GM12878 (cell line): ENCODE measurements around the gene CLCNKA. TPM values are rescaled to one million over a fixed set of nuclear protein-coding genes. Genes with fewer than 3 reads are reported as not detected.

ENCODE experiments used
- ATAC-seq: fragments of 200-7000 bp; cut with Tn5 transposase; 3 replicates; pipeline ENCODE4 v1.9.1; 2020; ENCODE audit warnings: mild to moderate bottlenecking, moderate library complexity
- BruUV-seq: library from RNA; stranded (reverse); fragments of 400-500 nt; replicated peaks from 2 replicates; lab custom pipeline; 2021; lab: Mats Ljungman, UMichigan
- CTCF ChIA-PET: fragments of 300-600 bp; sonication (Branson Sonifier 250); formaldehyde crosslinking; extraction: SDS; loops from one replicate; lab custom pipeline; 2021; ENCODE audit warnings: inconsistent platforms; lab: Yijun Ruan, JAX
- POLR2A ChIA-PET: fragments of 350-600 bp; formaldehyde crosslinking; extraction: SDS; loops from one replicate; lab custom pipeline; 2021; ENCODE audit warnings: inconsistent platforms; lab: Charles Lee
- RAD21 ChIA-PET: fragments of 300-600 bp; sonication (Branson Sonifier 250); formaldehyde crosslinking; loops from one replicate; lab custom pipeline; 2023; ENCODE audit warnings: antibody characterized with exemption; ENCODE audit not compliant: unreplicated experiment; lab: Charles Lee
- SMC1A ChIA-PET: fragments of 300-600 bp; sonication (Branson Sonifier 250); formaldehyde crosslinking; loops from one replicate; lab custom pipeline; 2023; ENCODE audit not compliant: unreplicated experiment, uncharacterized antibody; lab: Charles Lee
- DNase-seq: peaks from one replicate; pipeline ENCODE4 v3.0.0-alpha.2; 2011; ENCODE audit warnings: low read depth, low spot score
- FAIRE-seq: peaks from 3 replicates; lab custom pipeline; 2011; peaks lifted over from hg19 to GRCh38; lab: Jason Lieb, UNC
- H2AFZ ChIP-seq: 2 replicates; pipeline ENCODE4 v1.6.0; 2011; ENCODE audit warnings: low read depth, low read length, control low read depth; ENCODE audit not compliant: control insufficient read depth
- H3K27ac ChIP-seq: 2 replicates; pipeline ENCODE4 v1.5.1; 2011; ENCODE audit warnings: control low read depth; ENCODE audit not compliant: control insufficient read depth, insufficient read depth
- H3K27me3 ChIP-seq, 2 experiments: replicated peaks in 1 of 2; 2 replicates each; pipeline versions ENCODE4 v1.6.0 to v1.6.1; 2011; ENCODE audit warnings: low read length in 1 of 2; ENCODE audit not compliant: control insufficient read depth in 2 of 2, insufficient read depth in 2 of 2
- H3K36me3 ChIP-seq, 2 experiments: 2 replicates each; pipeline ENCODE4 v1.5.1; 2011; ENCODE audit warnings: low read length in 1 of 2; ENCODE audit not compliant: control insufficient read depth in 2 of 2, insufficient read depth in 2 of 2
- H3K4me1 ChIP-seq: 2 replicates; pipeline ENCODE4 v1.6.1; 2011; ENCODE audit warnings: mild to moderate bottlenecking, low read length, moderate library complexity, mixed read lengths; ENCODE audit not compliant: control insufficient read depth, insufficient read depth
- H3K4me2 ChIP-seq: 2 replicates; pipeline ENCODE4 v1.6.0; 2011; ENCODE audit warnings: control low read depth; ENCODE audit not compliant: control insufficient read depth, insufficient read depth
- H3K4me3 ChIP-seq: fragments of 200-600 bp; sonication (generic); 2 replicates; pipeline ENCODE4 v1.5.1; 2016
- H3K79me2 ChIP-seq: 2 replicates; pipeline ENCODE4 v1.6.0; 2011; ENCODE audit warnings: low read length; ENCODE audit not compliant: control insufficient read depth, insufficient read depth
- H3K9ac ChIP-seq: 2 replicates; pipeline ENCODE4 v1.8.0; 2011; ENCODE audit warnings: low read length, control low read depth, mixed read lengths; ENCODE audit not compliant: control insufficient read depth, insufficient read depth
- H3K9me3 ChIP-seq: replicated peaks from 3 replicates; pipeline ENCODE4 v1.5.1; 2011; ENCODE audit warnings: mild to moderate bottlenecking, low read length; ENCODE audit not compliant: control insufficient read depth, insufficient read depth
- H4K20me1 ChIP-seq: 2 replicates; pipeline ENCODE4 v1.6.0; 2011; ENCODE audit not compliant: control insufficient read depth, insufficient read depth
- EZH2 ChIP-seq: IDR thresholded peaks from 2 replicates; pipeline ENCODE4 v1.6.1; 2012; ENCODE audit warnings: low read depth, mild to moderate bottlenecking, control low read depth, inconsistent platforms, low read length, borderline replicate concordance; ENCODE audit not compliant: control insufficient read depth
- NR2F1 ChIP-seq: fragments of 450-650 bp; conservative IDR thresholded peaks from 2 replicates; pipeline ENCODE4 v1.6.1; 2017; ENCODE audit warnings: mild to moderate bottlenecking
- NRF1 ChIP-seq: conservative IDR thresholded peaks from 2 replicates; pipeline ENCODE4 v1.6.1; 2011; ENCODE audit warnings: mild to moderate bottlenecking, low read depth, low read length, improper control_type of control experiment
- PAX5 ChIP-seq: IDR thresholded peaks from 2 replicates; pipeline ENCODE4 v1.6.1; 2011; ENCODE audit warnings: low read depth, low read length, borderline replicate concordance
- POU2F2 ChIP-seq: IDR thresholded peaks from 3 replicates; pipeline ENCODE4 v1.6.1; 2011; ENCODE audit warnings: low read depth, mild to moderate bottlenecking, low read length, borderline replicate concordance
- RUNX3 ChIP-seq: IDR thresholded peaks from 2 replicates; pipeline ENCODE4 v1.6.1; 2012; ENCODE audit warnings: low read length, inconsistent platforms
- STAT3 ChIP-seq: IDR thresholded peaks from 2 replicates; pipeline ENCODE4 v1.6.1; 2011; ENCODE audit warnings: low read depth, low read length, improper control_type of control experiment
- YY1 ChIP-seq: IDR thresholded peaks from 2 replicates; pipeline ENCODE4 v1.6.1; 2011; ENCODE audit warnings: low read depth, mild to moderate bottlenecking, low read length
- WGBS: methylation state at CpG from one replicate; pipeline ENCODE4 v1.1.6; 2016; ENCODE audit warnings: low lambda C conversion rate; ENCODE audit not compliant: insufficient replicate concordance, insufficient coverage; ENCODE audit errors: missing lambda C conversion rate; 5-methylcytosine and 5-hydroxymethylcytosine counted together
- in situ Hi-C: fragments of 300-500 bp; cut with MboI; formaldehyde crosslinking; loops from 9 replicates; pipeline ENCODE4 v1.14.3; 2018; ENCODE audit warnings: mixed read lengths
- intact Hi-C: fragments of 100-400 bp; cut with micrococcal nuclease; formaldehyde crosslinking; loops from one replicate; pipeline ENCODE4 v1.14.2; 2022; ENCODE audit not compliant: unreplicated experiment
- polyA plus RNA-seq, 11 experiments: library from polyadenylated mRNA; depleted of rRNA in 4 of 11; unstranded in 6 of 11; stranded (reverse) in 5 of 11; fragments of >200 nt; fragmentation: Nextera tagmentation in 4 of 11; fragmentation: Illumina TruSeq in 1 of 11; extraction: Ambion mirVana in 4 of 11; extraction: Trizol in 1 of 11; gene quantifications; 1 replicate in 1 of 11; 2 replicates in 10 of 11; pipeline versions ENCODE4 v1.2.1 to v1.2.3, GENCODE V29; 2011 to 2016; ENCODE audit warnings: inconsistent platforms in 2 of 11, missing spikeins in 2 of 11, low read depth in 1 of 11
- total RNA-seq, 4 experiments: library from RNA; depleted of rRNA in 3 of 4; stranded (reverse); fragments of >200 nt in 3 of 4; fragmentation: Illumina TruSeq in 1 of 4; extraction: Trizol in 1 of 4; gene quantifications; 2 replicates each; pipeline versions ENCODE4 v1.2.1 to v1.2.3, GENCODE V29; 2013 to 2021
- TF ChIP-seq, protein P1 (sequence below), 3 experiments: IDR thresholded peaks in 2 of 3; conservative IDR thresholded peaks in 1 of 3; 2 replicates each; pipeline ENCODE4 v1.5.1; 2011; ENCODE audit warnings: low read depth in 3 of 3, low read length in 3 of 3, mild to moderate bottlenecking in 3 of 3, control low read depth in 2 of 3, moderate library complexity in 2 of 3, inconsistent platforms in 1 of 3, mixed read lengths in 1 of 3; ENCODE audit not compliant: control insufficient read depth in 2 of 3, insufficient read depth in 1 of 3; ENCODE audit errors: extremely low read depth in 1 of 3
- TF ChIP-seq, protein P2 (sequence below): fragments of 450-650 bp; IDR thresholded peaks from 2 replicates; pipeline ENCODE4 v1.6.1; 2018; ENCODE audit warnings: borderline replicate concordance, mild to moderate bottlenecking; ENCODE audit not compliant: partially characterized antibody

Gene CLCNKA
- total and polyA plus RNA-seq, 10 of the 15 experiments (the other 5 are each of a cell fraction or from before 2014, with no cell fraction given): 0.02 to 0.15 (median 0.08) TPM; not detected in 6

DNA sequence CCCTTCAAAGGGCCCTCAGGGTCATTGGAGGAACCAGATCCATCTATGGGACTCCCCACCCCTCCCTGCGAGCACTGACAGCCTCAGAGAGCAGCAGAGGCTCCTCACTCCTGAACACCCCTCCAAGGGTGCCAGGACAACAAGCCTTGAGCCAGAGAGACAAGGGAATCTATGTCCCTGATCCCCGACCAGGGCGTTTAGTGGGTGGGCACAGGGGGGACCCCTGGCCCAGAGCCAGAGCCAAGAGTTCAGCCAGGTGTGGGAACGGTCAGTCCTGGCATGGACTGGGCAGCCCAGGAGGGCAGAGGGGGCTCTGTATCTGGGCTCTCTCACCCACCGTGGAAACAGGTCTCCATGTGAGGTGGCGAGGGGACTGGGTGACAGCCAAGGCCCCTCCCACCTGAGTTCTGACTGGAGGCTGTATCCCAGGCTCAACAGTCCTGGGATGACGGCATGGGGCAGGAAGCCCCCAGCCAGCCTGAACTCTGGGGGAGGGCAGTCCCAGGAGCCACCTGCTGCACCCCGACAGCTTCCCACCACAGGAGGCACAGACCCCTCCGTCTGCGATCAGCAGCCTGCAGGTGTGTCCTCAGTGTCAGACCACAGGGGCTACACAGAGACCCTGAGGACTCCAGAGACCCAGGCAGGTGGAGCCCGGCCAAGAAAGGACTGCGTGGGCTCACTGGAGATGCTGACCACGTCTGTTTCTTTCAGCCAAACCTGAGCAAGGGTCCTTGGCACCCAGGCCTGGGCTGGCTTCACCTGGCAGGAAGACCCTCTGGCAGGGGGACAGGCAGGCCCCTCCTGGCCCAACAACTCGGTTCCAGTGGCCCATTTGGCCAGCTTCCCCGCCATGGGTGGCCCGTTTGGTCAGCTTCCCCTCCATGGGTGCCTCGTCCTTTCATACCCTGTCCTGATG, 29.0 kb upstream of the CLCNKA start:
- DNase-seq (no peak), ATAC-seq (no peak)
- intact Hi-C loops: loop anchor here (5.0 kb wide), 1 partner anchor 201 kb away; no protein-coding TSS in a partner anchor
- no peaks in the 10 kb centered on the region for H3K79me2 ChIP-seq
- no peak for TF ChIP-seq NRF1
- TF ChIP-seq, all 136 proteins: peak for 0
- Histone ChIP-seq H3K4me3 (no peak overlapping the region), H3K4me1 (no peaks in the 10 kb centered on the region), H2AFZ (no peak overlapping the region), H4K20me1 (no peaks in the 10 kb centered on the region; the same call in 1 of the 2 replicates), H3K27ac (no peak overlapping the region), H3K27me3 (no peaks in the 10 kb centered on the region), H3K9me3 (no peaks in the 10 kb centered on the region), H3K9ac (no peak overlapping the region), H3K36me3 (no peaks in the 10 kb centered on the region), H3K4me2 (no peak overlapping the region)
- 34% methylated on average over 17 of the region's 17 CpGs for WGBS
- ChIA-PET POLR2A (no interaction called here), SMC1A (no interaction called here), RAD21 (no interaction called here), CTCF (interaction anchor here (0.9 to 1.3 kb wide), 4 partner anchors 142 to 193 kb away, joined by 3 to 4 read pairs (median 4); no protein-coding TSS in a partner anchor)
- no TSS peak for BruUV-seq
- no peak for FAIRE-seq
- in situ Hi-C loops: no loop called here

DNA sequence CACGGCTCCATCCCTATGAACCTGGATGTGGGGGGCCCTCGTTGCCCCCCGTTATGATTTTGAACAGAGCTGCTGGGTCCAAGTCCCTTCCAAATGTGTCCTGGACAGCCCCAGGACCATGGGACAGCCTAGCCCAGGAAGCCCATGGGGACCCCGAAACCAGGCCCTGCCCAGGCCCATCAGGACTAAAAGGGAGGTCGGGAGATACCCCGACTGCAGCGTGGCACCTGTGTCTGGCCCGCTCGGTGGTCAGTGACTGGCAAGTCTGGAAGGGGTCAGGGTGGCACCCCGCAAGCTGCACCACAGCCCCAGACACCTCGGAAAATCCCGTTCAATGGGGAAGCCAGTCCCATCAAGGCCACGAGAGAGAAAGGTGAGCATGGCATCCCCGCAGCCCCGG, 28.2 kb upstream of the CLCNKA start:
- H2AFZ ChIP-seq: no peak overlapping the region
- no peak overlapping the region for H3K27ac ChIP-seq
- H3K4me1 ChIP-seq: no peaks in the 10 kb centered on the region
- CTCF ChIA-PET: interaction anchor here (0.6 to 2.6 kb wide), 8 partner anchors 37 to 202 kb away, joined by 3 to 14 read pairs (median 4); no protein-coding TSS in a partner anchor
- H3K36me3 ChIP-seq: no peaks in the 10 kb centered on the region
- POLR2A ChIA-PET: no interaction called here
- ATAC-seq: no peak
- no peak overlapping the region for H3K4me2 ChIP-seq
- no peak for DNase-seq
- intact Hi-C loops: loop anchor here (1.0 to 5.0 kb wide), 2 partner anchors 36 to 201 kb away; no protein-coding TSS in a partner anchor
- WGBS: 65% methylated on average over 15 of the region's 15 CpGs
- H4K20me1 ChIP-seq: no peaks in the 10 kb centered on the region; the same call in 1 of the 2 replicates
- BruUV-seq: no TSS peak
- FAIRE-seq: no peak
- no peaks in the 10 kb centered on the region for H3K79me2 ChIP-seq
- no peak overlapping the region for H3K4me3 ChIP-seq
- in situ Hi-C loops: no loop called here
- SMC1A ChIA-PET: interaction anchor here (1.6 to 2.2 kb wide), 3 partner anchors 17 to 202 kb away, joined by 6 to 10 read pairs (median 8); partner anchors contain the start of gene ZBTB17
- RAD21 ChIA-PET: interaction anchor here (2.4 kb wide), 1 partner anchor 178 kb away, joined by 11 read pairs; no protein-coding TSS in a partner anchor
- H3K9me3 ChIP-seq: no peaks in the 10 kb centered on the region
- H3K27me3 ChIP-seq: no peaks in the 10 kb centered on the region
- no peak overlapping the region for H3K9ac ChIP-seq
- TF ChIP-seq YY1: no peak
- no peak for TF ChIP-seq STAT3
- no peak for TF ChIP-seq NR2F1
- TF ChIP-seq, protein P1, sequence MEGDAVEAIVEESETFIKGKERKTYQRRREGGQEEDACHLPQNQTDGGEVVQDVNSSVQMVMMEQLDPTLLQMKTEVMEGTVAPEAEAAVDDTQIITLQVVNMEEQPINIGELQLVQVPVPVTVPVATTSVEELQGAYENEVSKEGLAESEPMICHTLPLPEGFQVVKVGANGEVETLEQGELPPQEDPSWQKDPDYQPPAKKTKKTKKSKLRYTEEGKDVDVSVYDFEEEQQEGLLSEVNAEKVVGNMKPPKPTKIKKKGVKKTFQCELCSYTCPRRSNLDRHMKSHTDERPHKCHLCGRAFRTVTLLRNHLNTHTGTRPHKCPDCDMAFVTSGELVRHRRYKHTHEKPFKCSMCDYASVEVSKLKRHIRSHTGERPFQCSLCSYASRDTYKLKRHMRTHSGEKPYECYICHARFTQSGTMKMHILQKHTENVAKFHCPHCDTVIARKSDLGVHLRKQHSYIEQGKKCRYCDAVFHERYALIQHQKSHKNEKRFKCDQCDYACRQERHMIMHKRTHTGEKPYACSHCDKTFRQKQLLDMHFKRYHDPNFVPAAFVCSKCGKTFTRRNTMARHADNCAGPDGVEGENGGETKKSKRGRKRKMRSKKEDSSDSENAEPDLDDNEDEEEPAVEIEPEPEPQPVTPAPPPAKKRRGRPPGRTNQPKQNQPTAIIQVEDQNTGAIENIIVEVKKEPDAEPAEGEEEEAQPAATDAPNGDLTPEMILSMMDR (IDR thresholded peaks at IDR 0.05 in 2 of 3, conservative IDR thresholded peaks at IDR 0.05 in 1 of 3; ENCODE audit: control insufficient read depth in 2 of 3, extremely low read depth in 1 of 3, insufficient read depth in 1 of 3, low read depth in 3 of 3, low read length in 3 of 3): no peak
- TF ChIP-seq PAX5: no peak
- TF ChIP-seq POU2F2: no peak
- TF ChIP-seq, protein P2, sequence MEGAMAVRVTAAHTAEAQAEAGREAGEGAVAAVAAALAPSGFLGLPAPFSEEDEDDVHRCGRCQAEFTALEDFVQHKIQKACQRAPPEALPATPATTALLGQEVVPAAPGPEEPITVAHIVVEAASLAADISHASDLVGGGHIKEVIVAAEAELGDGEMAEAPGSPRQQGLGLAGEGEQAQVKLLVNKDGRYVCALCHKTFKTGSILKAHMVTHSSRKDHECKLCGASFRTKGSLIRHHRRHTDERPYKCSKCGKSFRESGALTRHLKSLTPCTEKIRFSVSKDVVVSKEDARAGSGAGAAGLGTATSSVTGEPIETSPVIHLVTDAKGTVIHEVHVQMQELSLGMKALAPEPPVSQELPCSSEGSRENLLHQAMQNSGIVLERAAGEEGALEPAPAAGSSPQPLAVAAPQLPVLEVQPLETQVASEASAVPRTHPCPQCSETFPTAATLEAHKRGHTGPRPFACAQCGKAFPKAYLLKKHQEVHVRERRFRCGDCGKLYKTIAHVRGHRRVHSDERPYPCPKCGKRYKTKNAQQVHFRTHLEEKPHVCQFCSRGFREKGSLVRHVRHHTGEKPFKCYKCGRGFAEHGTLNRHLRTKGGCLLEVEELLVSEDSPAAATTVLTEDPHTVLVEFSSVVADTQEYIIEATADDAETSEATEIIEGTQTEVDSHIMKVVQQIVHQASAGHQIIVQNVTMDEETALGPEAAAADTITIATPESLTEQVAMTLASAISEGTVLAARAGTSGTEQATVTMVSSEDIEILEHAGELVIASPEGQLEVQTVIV: no peak
- TF ChIP-seq RUNX3: no peak
- TF ChIP-seq EZH2: no peak
